K562 treated with DMSO at 1 percent for 4 hours (cell line): Measurements from ENCODE around the gene DNAJC6. TPM values are rescaled to one million over a fixed set of nuclear protein-coding genes. Genes with fewer than 3 reads are reported as not detected.

Experiments used
- total RNA-seq: library from RNA; unstranded; fragments of 300-600 nt; gene quantifications from 2 replicates; pipeline ENCODE4 v1.2.3, GENCODE V29; 2022; ENCODE audit not compliant: insufficient read depth

DNAJC6 gene
- 14.8 and 20.6 TPM in 2 replicates for total RNA-seq

DNA sequence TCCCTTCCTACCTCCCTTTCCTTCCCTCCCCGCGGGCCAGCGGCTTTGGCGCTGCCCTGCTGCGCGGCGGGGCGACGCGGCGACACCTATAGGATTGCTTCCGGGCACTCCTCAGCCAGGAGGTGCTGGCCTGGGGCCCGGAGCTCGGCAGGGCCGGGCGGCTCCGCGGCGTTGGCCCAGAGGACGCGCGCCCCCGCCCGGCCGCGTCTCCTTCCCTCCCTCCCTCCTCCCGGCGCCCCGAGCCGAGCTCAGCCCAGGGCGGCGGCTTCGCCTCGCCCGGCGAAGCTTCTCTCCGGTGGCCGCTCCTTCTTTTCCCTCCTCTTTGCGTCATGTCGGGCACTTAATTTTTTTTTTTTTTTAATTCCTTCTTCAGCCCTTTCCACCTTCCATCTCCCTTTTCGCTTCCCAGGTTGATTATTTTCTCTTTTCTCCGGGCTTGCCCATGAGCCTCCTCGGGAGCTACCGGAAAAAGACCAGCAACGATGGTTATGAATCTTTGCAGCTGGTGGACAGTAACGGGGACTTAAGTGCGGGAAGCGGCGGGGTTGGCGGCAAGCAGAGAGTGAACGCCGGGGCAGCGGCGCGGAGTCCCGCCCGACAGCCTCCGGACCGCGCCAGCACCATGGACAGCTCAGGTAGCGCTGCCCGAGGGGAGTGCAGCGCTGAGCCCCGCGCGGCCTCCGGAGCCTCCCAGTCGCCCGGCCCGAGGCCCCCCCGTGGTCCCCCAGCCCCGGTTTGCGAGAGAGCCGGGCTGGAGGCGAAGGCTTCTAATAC lies at the start of gene DNAJC6:
DNAJC6 (plus strand) TSS at position 240 of the 774 bp plus-strand sequence; CDS start at position 443, 203 bp downstream.

DNA sequence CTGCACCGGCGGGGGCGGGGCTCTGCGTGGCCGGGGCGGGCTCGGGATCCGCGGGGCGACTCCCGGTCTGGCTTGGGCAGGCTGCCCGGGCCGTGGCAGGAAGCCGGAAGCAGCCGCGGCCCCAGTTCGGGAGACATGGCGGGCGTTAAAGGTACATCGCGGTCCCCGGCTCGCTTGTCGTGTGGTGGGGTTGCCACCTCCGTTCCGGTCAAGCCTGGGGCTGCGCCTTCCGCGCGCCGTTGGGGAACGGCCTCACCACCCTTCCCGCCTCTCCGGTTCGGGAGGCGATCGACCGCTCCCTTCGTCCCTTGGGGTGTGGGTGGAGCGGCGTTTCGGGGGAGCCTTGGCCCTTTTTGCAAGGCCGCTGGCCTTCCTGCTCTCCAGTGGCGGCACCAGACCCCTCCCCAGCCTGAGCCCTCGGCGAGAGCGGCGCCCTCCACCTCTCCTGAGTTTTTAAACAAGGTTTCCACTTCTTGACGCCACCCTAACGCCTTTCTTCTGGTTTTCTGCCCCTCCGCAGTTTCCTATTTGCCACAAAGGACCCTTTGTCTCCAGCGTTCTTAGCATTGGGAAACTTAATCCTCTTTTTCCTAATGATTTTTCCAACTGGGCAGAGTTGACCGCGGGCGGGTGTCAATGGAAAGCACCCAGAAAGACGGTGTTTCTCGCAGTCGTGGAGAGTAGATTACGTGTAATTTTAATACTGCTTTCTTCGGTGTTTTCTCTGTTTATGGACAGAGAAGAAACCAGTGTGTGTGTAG lies 111.4 kb downstream of the DNAJC6 start, which contains the start of the genes LEPR and LEPROT:
LEPR (plus strand) TSS at position 79 of the 761 bp plus-strand sequence. CDS start 144,898 bp downstream, outside the sequence.
LEPROT (plus strand) TSS at position 79 of the 761 bp plus-strand sequence; CDS start at position 136, 57 bp downstream.

Other genes starting within 250 kb of the DNAJC6 start
- gene AK4, start 161.3 kb upstream of the DNAJC6 start, total RNA-seq = 7.5 and 8.4 TPM in 2 replicates
- gene LEPR, start 111.1 kb downstream of the DNAJC6 start, total RNA-seq = 11.3 and 18.0 TPM in 2 replicates
- gene LEPROT, start 111.1 kb downstream of the DNAJC6 start, total RNA-seq = 21.6 and 28.6 TPM in 2 replicates